ENCODE measurements around the gene CSAG3. TPM values are rescaled to one million over a fixed set of nuclear protein-coding genes. Genes with fewer than 3 reads are reported as not detected.
"Not testable (repeated sequence)": the region's sequence is repeated elsewhere in the genome, so short reads cannot be mapped to it uniquely, and the experiment has no call there.

Gene CSAG3
- not detected in 2 replicates for total RNA-seq (2021)
- not detected for Bru-seq, nascent RNA
- not detected for BruChase-seq, experiment 1, labeled RNA remaining after a 2-hour chase
- not detected for BruChase-seq, experiment 2, labeled RNA remaining after a 6-hour chase
- long read RNA-seq: 0 reads

GRCh38 chrX:152758918-152759317 lies at the start of gene CSAG3:
CSAG3 (plus strand) TSS chrX:152759218.
- BruUV-seq (replicated peaks); POLR2A ChIA-PET (ENCODE audit: low non-redundant PET); H3K36me3 ChIP-seq (ENCODE audit: insufficient read depth, low read length, poor library complexity, severe bottlenecking): not testable (repeated sequence)

DNA sequence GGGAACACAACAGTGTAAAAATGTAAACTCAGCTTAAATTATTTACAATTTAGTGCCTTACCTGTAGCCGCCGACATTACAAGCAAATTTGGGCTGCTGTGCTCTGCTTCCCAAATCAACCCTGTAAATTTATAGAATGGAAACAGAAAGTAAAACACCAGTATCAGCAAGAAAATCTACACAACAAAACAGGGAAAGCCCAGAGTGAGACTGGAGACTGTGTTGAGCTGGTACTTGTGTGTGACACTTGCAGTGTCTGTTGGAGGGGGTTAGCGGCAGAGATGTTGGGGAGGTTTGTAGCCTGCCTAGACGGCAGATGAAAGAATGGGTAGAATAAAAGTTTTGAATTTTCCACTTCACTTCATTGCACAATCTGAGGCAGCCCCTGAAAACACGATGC lies 45.8 kb upstream of the CSAG3 start:
- H3K4me3 ChIP-seq (ENCODE audit: low read depth, low read length, poor library complexity, severe bottlenecking); POLR2A ChIA-PET (ENCODE audit: low non-redundant PET); H3K4me1 ChIP-seq (ENCODE audit: insufficient read depth, low read length, poor library complexity, severe bottlenecking); CTCF ChIA-PET; H3K27me3 ChIP-seq (replicated peaks; ENCODE audit: insufficient read depth, low read depth, low read length, poor library complexity); H3K27ac ChIP-seq (ENCODE audit: low read depth, low read length, poor library complexity, severe bottlenecking); intact Hi-C loops (cut with micrococcal nuclease; ENCODE audit: unreplicated experiment); DNase-seq (ENCODE audit: low spot score); H3K9me3 ChIP-seq (ENCODE audit: low read depth, low read length, poor library complexity, severe bottlenecking); BruUV-seq (replicated peaks); H3K36me3 ChIP-seq (ENCODE audit: insufficient read depth, low read length, poor library complexity, severe bottlenecking): not testable (repeated sequence)

More at GRCh38 chrX:152758918-152759317, at the start of gene CSAG3:
- H3K27me3 ChIP-seq (replicated peaks; ENCODE audit: insufficient read depth, low read depth, low read length, poor library complexity); H3K4me3 ChIP-seq (ENCODE audit: low read depth, low read length, poor library complexity, severe bottlenecking); DNase-seq (ENCODE audit: low spot score); CTCF ChIA-PET; H3K9me3 ChIP-seq (ENCODE audit: low read depth, low read length, poor library complexity, severe bottlenecking); intact Hi-C loops (cut with micrococcal nuclease; ENCODE audit: unreplicated experiment); H3K27ac ChIP-seq (ENCODE audit: low read depth, low read length, poor library complexity, severe bottlenecking); H3K4me1 ChIP-seq (ENCODE audit: insufficient read depth, low read length, poor library complexity, severe bottlenecking): not testable (repeated sequence)

- H3K27me3 ChIP-seq (replicated peaks; ENCODE audit: insufficient read depth, low read depth, low read length, poor library complexity); H3K9me3 ChIP-seq (ENCODE audit: low read depth, low read length, poor library complexity, severe bottlenecking); BruUV-seq (replicated peaks); H3K27ac ChIP-seq (ENCODE audit: low read depth, low read length, poor library complexity, severe bottlenecking); POLR2A ChIA-PET (ENCODE audit: low non-redundant PET); CTCF ChIA-PET; H3K4me3 ChIP-seq (ENCODE audit: low read depth, low read length, poor library complexity, severe bottlenecking); DNase-seq (ENCODE audit: low spot score); H3K4me1 ChIP-seq (ENCODE audit: insufficient read depth, low read length, poor library complexity, severe bottlenecking); H3K36me3 ChIP-seq (ENCODE audit: insufficient read depth, low read length, poor library complexity, severe bottlenecking); intact Hi-C loops (cut with micrococcal nuclease; ENCODE audit: unreplicated experiment): not testable (repeated sequence)
These were observed 44.9 kb upstream of the CSAG3 start, which contains the start of gene MAGEA2B for GRCh38 chrX:152713815-152714787. MAGEA2B (plus strand) TSS chrX:152714628; CDS start chrX:152717107, 2,479 bp downstream.

- Histone ChIP-seq H3K4me3 (ENCODE audit: low read depth, low read length, poor library complexity, severe bottlenecking) (no peak overlapping the region), H3K9me3 (ENCODE audit: low read depth, low read length, poor library complexity, severe bottlenecking) (no peaks in the 10 kb centered on the region), H3K27me3 (replicated peaks; ENCODE audit: insufficient read depth, low read depth, low read length, poor library complexity) (no peaks in the 10 kb centered on the region), H3K4me1 (ENCODE audit: insufficient read depth, low read length, poor library complexity, severe bottlenecking) (no peaks in the 10 kb centered on the region), H3K27ac (ENCODE audit: low read depth, low read length, poor library complexity, severe bottlenecking) (no peak overlapping the region), H3K36me3 (ENCODE audit: insufficient read depth, low read length, poor library complexity, severe bottlenecking) (no peaks in the 10 kb centered on the region)
- no peak for TF ChIP-seq EZH2 (IDR thresholded peaks at IDR 0.05; ENCODE audit: borderline replicate concordance, low read depth, low read length, poor library complexity, severe bottlenecking)
- no peak for TF ChIP-seq CTCF (conservative IDR thresholded peaks at IDR 0.05; ENCODE audit: low read depth, low read length)
- DNase-seq (ENCODE audit: low spot score): no peak
- BruUV-seq (replicated peaks): no TSS peak
- ChIA-PET POLR2A (ENCODE audit: low non-redundant PET) (no interaction called here), CTCF (no interaction called here)
- intact Hi-C loops (cut with micrococcal nuclease; ENCODE audit: unreplicated experiment): no loop called here
These were observed 33.6 kb upstream of the CSAG3 start for GRCh38 chrX:152725409-152725808.

Measured in A673 (cell line).